Common myeloid progenitor, CD34-positive (primary cell): ENCODE results near the gene NKX2-2.

Experiments used
- CTCF ChIA-PET: fragments of 350-600 bp; sonication (Branson Sonifier 250); formaldehyde crosslinking; loops from one replicate; lab custom pipeline; 2021; ENCODE audit warnings: antibody characterized with exemption; lab: Charles Lee
- POLR2A ChIA-PET: fragments of 350-600 bp; sonication (Branson Sonifier 250); formaldehyde crosslinking; loops from one replicate; lab custom pipeline; 2021; ENCODE audit warnings: antibody characterized with exemption; lab: Charles Lee
- DNase-seq, 3 donors: peaks; one replicate each; pipeline versions ENCODE4 v3.0.0 to v3.0.0-alpha.2; 2013
- H3K27ac ChIP-seq, 2 experiments: 1 replicate in 1 of 2; 2 replicates in 1 of 2; pipeline ENCODE4 v1.7.0; 2013; ENCODE audit warnings: inconsistent platforms in 2 of 2, low read length in 2 of 2, mild to moderate bottlenecking in 2 of 2, low read depth in 1 of 2, moderate library complexity in 1 of 2; ENCODE audit not compliant: severe bottlenecking in 2 of 2, insufficient read depth in 1 of 2, poor library complexity in 1 of 2
- H3K27me3 ChIP-seq, 5 experiments: replicated peaks in 2 of 5; 1 replicate in 3 of 5; 2 replicates in 2 of 5; pipeline versions ENCODE4 v1.6.1 to v1.7.0; 2013; ENCODE audit warnings: low read length in 4 of 5, mild to moderate bottlenecking in 2 of 5, moderate library complexity in 2 of 5, inconsistent platforms in 1 of 5; ENCODE audit not compliant: insufficient read depth in 5 of 5, control insufficient read depth in 4 of 5
- H3K36me3 ChIP-seq, 4 experiments: 1 replicate in 2 of 4; 2 replicates in 2 of 4; pipeline versions ENCODE4 v1.6.1 to v1.7.0; 2013; ENCODE audit warnings: low read length in 3 of 4, control low read depth in 1 of 4, mild to moderate bottlenecking in 1 of 4; ENCODE audit not compliant: control insufficient read depth in 4 of 4, insufficient read depth in 4 of 4
- H3K4me1 ChIP-seq, 4 experiments: 1 replicate in 3 of 4; 2 replicates in 1 of 4; pipeline versions ENCODE4 v1.6.1 to v1.7.1; 2013; ENCODE audit warnings: low read length in 3 of 4, mild to moderate bottlenecking in 3 of 4, control low read depth in 1 of 4, inconsistent platforms in 1 of 4, moderate library complexity in 1 of 4; ENCODE audit not compliant: control insufficient read depth in 4 of 4, insufficient read depth in 4 of 4; ENCODE audit errors: control extremely low read depth in 1 of 4
- H3K4me3 ChIP-seq, 7 experiments: 1 replicate in 4 of 7; 2 replicates in 3 of 7; pipeline versions ENCODE4 v1.5.1 to v1.7.0; 2013; ENCODE audit warnings: mild to moderate bottlenecking in 7 of 7, low read length in 6 of 7, moderate library complexity in 6 of 7, inconsistent platforms in 2 of 7, low read depth in 2 of 7, control low read depth in 1 of 7; ENCODE audit not compliant: insufficient read depth in 4 of 7, control insufficient read depth in 1 of 7; ENCODE audit errors: extremely low read depth in 1 of 7
- H3K9me3 ChIP-seq, 5 experiments: 1 replicate in 4 of 5; 2 replicates in 1 of 5; pipeline versions ENCODE4 v1.6.1 to v1.7.1; 2013; ENCODE audit warnings: low read length in 4 of 5, mild to moderate bottlenecking in 2 of 5, inconsistent platforms in 1 of 5, low read depth in 1 of 5, moderate library complexity in 1 of 5; ENCODE audit not compliant: control insufficient read depth in 4 of 5, insufficient read depth in 2 of 5; ENCODE audit errors: control extremely low read depth in 1 of 5
- WGBS: methylation state at CpG from one replicate; pipeline ENCODE4 v1.1.5; 2013; ENCODE audit not compliant: insufficient coverage; 5-methylcytosine and 5-hydroxymethylcytosine counted together

Gene NKX2-2

DNA sequence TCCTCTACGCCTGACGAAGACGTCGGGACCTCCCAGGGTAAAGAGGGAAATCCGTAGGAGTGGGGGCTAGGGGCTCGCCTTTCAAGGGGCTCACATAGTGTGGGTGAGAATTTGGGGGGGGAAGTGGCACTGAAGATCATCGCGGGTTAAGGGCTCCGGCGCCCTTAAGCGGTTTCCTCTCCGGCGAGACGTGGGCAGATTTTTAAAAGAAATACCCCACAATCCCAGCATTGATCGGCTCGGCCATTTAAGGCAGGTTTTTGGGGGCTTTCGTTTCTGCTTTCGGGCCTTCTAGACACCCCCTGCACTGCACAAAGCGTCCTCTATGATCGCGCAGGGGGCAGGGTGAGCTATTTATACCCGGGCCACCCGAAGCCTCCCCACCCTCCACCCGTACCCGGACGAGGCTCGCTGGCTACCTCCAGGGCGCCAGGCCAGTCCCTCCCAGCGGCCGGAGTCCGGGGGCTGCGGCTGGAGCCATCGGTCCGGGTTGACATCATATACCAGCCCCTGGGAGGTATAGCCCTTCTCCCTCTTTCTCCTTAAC lies 1.2 kb downstream of the NKX2-2 start:
- POLR2A ChIA-PET = no interaction called here
- Histone ChIP-seq H3K27me3 (peaks cover 4 to 99% (median 61%) of the 10 kb centered on the region in 5 experiments), H3K36me3 (no peaks in the 10 kb centered on the region), H3K27ac (no peak overlapping the region), H3K4me1 (peaks cover 0 to 45% (median 29%) of the 10 kb centered on the region in 4 experiments), H3K9me3 (no peaks in the 10 kb centered on the region), H3K4me3 (peak overlapping the region in 2 of 7 experiments; percentile 50 to 57)
- WGBS = 1% methylated on average over 25 of the region's 34 CpGs
- peak in 1 of 3 donors; percentile 30 for DNase-seq
- CTCF ChIA-PET = interaction anchor here (0.6 to 0.9 kb wide), 4 partner anchors 9 to 675 kb away, joined by 3 read pairs; no protein-coding TSS in a partner anchor

DNA sequence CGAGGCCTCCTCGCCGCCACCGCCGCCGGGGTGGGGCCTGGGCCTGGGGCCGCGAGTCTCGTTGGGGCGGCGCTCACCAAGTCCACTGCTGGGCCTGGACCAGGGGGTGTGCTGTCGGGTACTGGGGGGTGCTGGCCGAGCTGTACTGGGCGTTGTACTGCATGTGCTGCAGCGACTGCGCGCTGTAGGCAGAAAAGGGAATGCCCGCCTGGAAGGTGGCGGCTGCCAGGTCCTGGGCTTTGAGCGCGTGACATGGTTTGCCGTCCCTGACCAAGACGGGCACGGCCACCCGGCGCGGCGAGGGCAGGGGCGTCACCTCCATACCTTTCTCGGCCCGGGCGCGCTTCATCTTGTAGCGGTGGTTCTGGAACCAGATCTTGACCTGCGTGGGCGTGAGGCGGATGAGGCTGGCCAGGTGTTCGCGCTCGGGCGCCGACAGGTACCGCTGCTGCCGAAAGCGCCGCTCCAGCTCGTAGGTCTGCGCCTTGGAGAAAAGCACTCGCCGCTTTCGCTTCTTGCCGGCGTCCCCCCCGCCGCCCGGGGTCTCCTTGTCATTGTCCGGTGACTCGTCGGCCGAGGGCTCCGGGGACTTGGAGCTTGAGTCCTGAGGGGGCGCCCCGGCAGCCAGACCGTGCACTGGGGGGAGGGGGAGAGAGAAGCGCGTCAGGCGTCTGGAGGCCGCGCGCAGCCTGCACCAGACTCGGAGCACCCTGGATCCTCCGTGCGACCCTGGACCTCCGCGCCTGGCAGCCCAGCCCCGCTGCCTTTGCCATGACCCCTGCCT lies 1.8 kb downstream of the NKX2-2 start:
- Histone ChIP-seq H3K27ac (no peak overlapping the region), H3K36me3 (no peaks in the 10 kb centered on the region), H3K4me1 (peaks cover 0 to 42% (median 27%) of the 10 kb centered on the region in 4 experiments), H3K4me3 (peak overlapping the region in 3 of 7 experiments; percentile 16 to 57 (median 50)), H3K9me3 (no peaks in the 10 kb centered on the region), H3K27me3 (peaks cover 4 to 99% (median 65%) of the 10 kb centered on the region in 5 experiments)
- ChIA-PET POLR2A (no interaction called here), CTCF (interaction anchor here (0.6 to 0.9 kb wide), 4 partner anchors 8 to 674 kb away, joined by 3 read pairs; no protein-coding TSS in a partner anchor)
- DNase-seq = peak in 1 of 3 donors; percentile 44
- 2% methylated on average over 57 of the region's 76 CpGs for WGBS

- WGBS = 10% methylated on average over 11 of the region's 18 CpGs
- Histone ChIP-seq H3K4me1 (peaks cover 0 to 42% (median 27%) of the 10 kb centered on the region in 4 experiments), H3K9me3 (no peaks in the 10 kb centered on the region), H3K27ac (no peak overlapping the region), H3K36me3 (no peaks in the 10 kb centered on the region), H3K4me3 (no peak overlapping the region), H3K27me3 (peaks cover 4 to 99% (median 69%) of the 10 kb centered on the region in 5 experiments)
- peak in 1 of 3 donors; percentile 12 for DNase-seq
- ChIA-PET CTCF (no interaction called here), POLR2A (no interaction called here)
Observed at GRCh38 chr20:21511485-21511849, 2.4 kb downstream of the NKX2-2 start.

- WGBS = 2% methylated on average over 34 of the region's 62 CpGs
- Histone ChIP-seq H3K4me3 (peak overlapping the region in 6 of 7 experiments; percentile 5 to 74 (median 55)), H3K36me3 (no peaks in the 10 kb centered on the region), H3K4me1 (peaks cover 0 to 47% (median 34%) of the 10 kb centered on the region in 4 experiments), H3K27ac (no peak overlapping the region), H3K27me3 (peaks cover 0 to 99% (median 65%) of the 10 kb centered on the region in 5 experiments), H3K9me3 (no peaks in the 10 kb centered on the region)
- DNase-seq = peak in 2 of 3 donors; percentile 63 to 69
- CTCF ChIA-PET = interaction anchor here (1.4 to 2.6 kb wide), 3 partner anchors 117 to 675 kb away, joined by 3 to 15 read pairs (median 5); no protein-coding TSS in a partner anchor
- POLR2A ChIA-PET = no interaction called here
Observed at GRCh38 chr20:21510414-21511384, 3.2 kb downstream of the NKX2-2 start.

- CTCF ChIA-PET = interaction anchor here (0.8 to 2.6 kb wide), 4 partner anchors 11 to 674 kb away, joined by 3 to 15 read pairs (median 4); no protein-coding TSS in a partner anchor
- WGBS = 4% methylated on average over 35 of the region's 43 CpGs
- H3K4me1 ChIP-seq = peaks cover 0 to 52% (median 38%) of the 10 kb centered on the region in 4 experiments
- peak in 2 of 3 donors; percentile 38 to 48 for DNase-seq
- no peak overlapping the region for H3K27ac ChIP-seq
- no peaks in the 10 kb centered on the region for H3K9me3 ChIP-seq
- peaks cover 0 to 99% (median 68%) of the 10 kb centered on the region in 5 experiments for H3K27me3 ChIP-seq
- POLR2A ChIA-PET = no interaction called here
- H3K4me3 ChIP-seq = peak overlapping the region in 4 of 7 experiments; percentile 34 to 74 (median 61)
- H3K36me3 ChIP-seq = no peaks in the 10 kb centered on the region
Observed at GRCh38 chr20:21509597-21510371, 4.1 kb downstream of the NKX2-2 start.

DNA sequence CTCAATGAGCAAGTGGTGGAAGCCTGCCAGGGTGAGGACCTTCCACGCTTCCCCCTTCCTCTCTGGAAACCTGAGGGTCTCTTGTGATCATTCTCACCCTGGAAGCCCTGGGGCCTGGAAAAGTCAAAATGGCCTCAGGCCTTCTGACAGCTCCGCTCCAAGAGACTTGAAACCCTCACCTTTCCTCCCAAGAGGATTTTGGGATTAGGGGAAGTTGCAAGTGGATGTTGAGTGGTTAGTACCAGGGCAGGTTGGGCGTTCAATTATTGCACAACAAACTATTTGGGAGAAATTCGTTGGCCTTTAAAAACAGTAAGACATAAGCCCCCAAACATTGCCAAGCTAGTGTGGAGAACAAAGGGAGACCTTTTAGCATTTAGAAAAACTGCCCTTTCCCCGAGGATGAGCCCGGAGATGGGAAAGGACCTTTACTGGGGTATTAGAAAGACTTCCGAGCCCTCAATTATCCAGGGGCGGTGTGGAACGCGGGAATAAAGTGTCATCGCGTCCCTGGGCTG lies 4.7 kb downstream of the NKX2-2 start:
- ChIA-PET CTCF (interaction anchor here (0.8 to 2.6 kb wide), 6 partner anchors 11 to 673 kb away, joined by 3 to 15 read pairs (median 4); no protein-coding TSS in a partner anchor), POLR2A (no interaction called here)
- H3K27me3 ChIP-seq = peaks cover 0 to 99% (median 70%) of the 10 kb centered on the region in 5 experiments
- no peaks in the 10 kb centered on the region for H3K9me3 ChIP-seq
- no peaks in the 10 kb centered on the region for H3K36me3 ChIP-seq
- no peak overlapping the region for H3K27ac ChIP-seq
- WGBS = 3% methylated on average over 11 of the region's 12 CpGs
- DNase-seq = no peak
- H3K4me3 ChIP-seq = no peak overlapping the region
- H3K4me1 ChIP-seq = peaks cover 0 to 51% (median 38%) of the 10 kb centered on the region in 4 experiments
